Fibroblast of pulmonary artery (primary cell): ENCODE data around the gene TTC28.
A peak's percentile ranks its signal among the peaks of the same experiment; 100 is the strongest.

Source experiments
- DNase-seq: peaks from one replicate; pipeline ENCODE4 v3.0.0-alpha.2; 2010; ENCODE audit warnings: low read depth
- H3K4me3 ChIP-seq: replicated peaks from 2 replicates; pipeline ENCODE4 v1.5.1; 2011; ENCODE audit warnings: low read depth, mild to moderate bottlenecking, control low read depth, low read length, moderate library complexity
- CTCF ChIP-seq: IDR thresholded peaks from 2 replicates; pipeline ENCODE4 v1.5.1; 2011; ENCODE audit warnings: mild to moderate bottlenecking, control low read depth, low read length, inconsistent platforms; ENCODE audit errors: missing control alignments

TTC28 gene

DNA sequence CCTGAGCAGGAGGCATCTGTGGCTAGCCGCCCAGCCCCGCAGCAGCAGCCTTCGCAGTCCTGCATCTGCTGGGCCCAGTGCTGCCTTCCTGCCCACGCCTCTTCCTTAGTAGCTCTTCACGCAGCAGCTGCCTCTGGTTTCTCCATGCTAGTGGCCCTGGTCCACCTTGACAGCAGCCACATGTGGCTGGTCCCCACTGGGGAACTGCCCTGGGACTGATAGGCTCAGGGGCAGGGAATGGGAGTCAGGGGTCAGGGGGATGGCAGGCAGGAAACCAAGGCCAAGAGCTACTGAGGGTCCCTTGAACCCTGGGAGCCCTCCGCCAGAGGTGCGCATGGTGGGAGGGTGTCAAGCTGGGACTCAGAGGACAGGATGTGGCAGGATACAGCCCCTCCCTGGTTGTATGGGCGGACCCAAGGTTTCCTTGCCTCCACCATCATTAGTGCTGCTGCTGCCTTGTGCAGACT lies 661.1 kb downstream of the TTC28 start:
- no peak for TF ChIP-seq CTCF
- DNase-seq: no peak

DNA sequence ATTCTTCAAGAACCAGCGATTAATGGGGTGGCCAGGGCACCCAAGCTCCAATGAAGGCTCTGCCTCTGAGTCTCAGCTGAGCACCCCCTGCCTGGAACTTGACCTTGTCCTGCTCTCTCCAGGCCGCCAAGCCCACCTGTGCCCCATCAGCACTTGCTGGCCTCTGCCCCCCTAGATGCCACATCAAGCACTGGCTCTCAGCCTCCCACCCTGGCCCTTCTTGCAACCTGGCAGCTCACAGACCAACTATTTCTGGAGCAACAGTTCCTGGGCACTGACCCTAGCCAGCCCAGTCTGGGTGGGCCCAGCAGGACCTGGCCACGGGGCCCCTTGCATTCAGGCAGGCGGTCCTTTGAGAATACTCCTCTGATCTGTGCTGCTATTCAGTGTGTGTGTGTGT lies 661.8 kb downstream of the TTC28 start:
- DNase-seq: no peak
- no peak for TF ChIP-seq CTCF

More for the DNA sequence above, 661.1 kb downstream of the TTC28 start:
- H3K4me3 ChIP-seq: no peak overlapping the region

GRCh38 chr22:28017558-28017820 lies 662.2 kb downstream of the TTC28 start:
- no peak overlapping the region for H3K4me3 ChIP-seq
- no peak for TF ChIP-seq CTCF
- DNase-seq: no peak

More for the DNA sequence above, 661.8 kb downstream of the TTC28 start:
- H3K4me3 ChIP-seq: no peak overlapping the region

- no peak for TF ChIP-seq CTCF
- no peak for DNase-seq
- H3K4me3 ChIP-seq: no peak overlapping the region
Measured at GRCh38 chr22:28016781-28017557, 662.7 kb downstream of the TTC28 start.

DNA sequence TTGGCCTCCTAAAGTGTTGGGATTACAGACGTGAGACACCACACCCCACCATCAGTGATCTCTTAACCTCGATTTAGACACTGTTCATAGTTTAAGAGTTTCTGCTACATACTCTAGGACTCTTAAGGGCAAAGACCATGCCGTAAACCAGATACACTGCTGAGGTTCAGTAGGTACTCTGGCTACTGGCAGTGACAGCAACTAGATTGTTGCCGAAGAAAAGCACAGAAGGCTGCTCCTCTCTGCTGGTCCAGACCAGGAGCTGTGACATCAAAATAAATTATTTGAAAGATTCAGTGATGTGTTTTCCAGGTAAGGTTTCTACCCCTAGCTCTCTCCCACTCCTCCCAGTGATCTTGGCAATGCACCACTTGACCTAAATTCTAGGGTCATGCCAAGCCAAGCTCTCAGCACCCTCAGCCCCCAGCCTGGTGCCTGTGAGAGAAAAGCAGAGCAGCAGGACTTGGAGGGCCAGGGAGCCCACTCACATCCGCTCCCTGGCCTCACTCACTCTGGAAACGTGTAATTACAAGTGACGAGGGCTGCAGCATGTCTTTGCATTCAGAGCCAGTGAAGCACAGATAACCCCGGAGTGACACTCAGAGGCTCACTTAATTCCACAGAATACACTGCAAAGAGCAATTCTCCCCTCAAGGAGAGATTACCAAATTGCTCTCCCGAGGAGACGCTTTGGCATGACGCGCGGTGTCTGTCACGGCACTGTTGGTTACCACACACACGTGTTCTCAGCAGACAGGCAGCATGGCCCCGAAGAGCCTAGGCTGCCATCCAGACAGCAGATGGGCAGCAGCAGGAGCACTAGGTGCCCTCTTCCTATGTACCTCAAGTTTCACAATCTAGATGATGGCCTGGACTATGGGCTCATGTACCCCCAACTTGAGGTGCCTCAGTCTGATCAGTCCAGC lies 663.7 kb downstream of the TTC28 start:
- no peak for TF ChIP-seq CTCF
- H3K4me3 ChIP-seq: no peak overlapping the region
- DNase-seq: peak; percentile 23

GRCh38 chr22:28015046-28015425 lies 664.6 kb downstream of the TTC28 start:
- DNase-seq: no peak
- no peak for TF ChIP-seq CTCF
- H3K4me3 ChIP-seq: no peak overlapping the region
